Measurements from ENCODE around the gene GSTA4.

The GSTA4 gene

DNA sequence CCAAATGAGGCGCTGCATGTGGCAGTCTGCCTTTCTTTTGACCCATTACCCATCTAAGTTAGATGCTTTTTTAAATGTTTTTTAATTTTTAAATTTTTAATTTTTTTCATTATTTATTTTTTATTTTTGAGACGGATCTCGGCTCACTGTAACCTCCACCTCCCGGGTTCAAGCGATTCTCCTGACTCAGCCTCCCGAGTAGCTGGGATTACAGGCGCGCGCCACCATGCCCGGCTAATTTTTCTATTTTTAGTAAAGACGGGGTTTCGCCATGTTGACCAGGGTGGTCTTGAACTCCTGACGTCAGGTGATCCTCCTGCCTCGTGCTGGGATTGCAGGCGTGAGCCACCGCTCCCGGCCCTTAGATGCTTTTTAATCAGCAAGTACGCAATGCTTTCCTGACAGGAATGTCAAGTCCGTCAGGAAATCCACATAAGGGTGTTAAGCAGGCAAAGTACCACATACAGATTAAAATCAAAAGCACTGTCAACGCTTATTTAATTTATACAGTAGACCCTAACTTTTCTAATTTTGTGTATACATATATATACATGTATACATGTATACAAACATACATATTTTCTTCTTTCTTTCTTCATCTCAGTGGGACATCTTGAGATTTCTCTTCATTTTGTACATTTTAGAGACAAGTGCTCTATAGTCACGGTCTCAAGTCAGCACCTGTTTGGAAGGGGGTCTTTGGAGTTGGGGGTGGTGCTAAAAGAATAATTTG is 995 bp upstream of the GSTA4 start:
- TF ChIP-seq CTCF (IDR thresholded peaks at IDR 0.05; ENCODE audit: control insufficient read depth, insufficient read depth, low read depth, low read length, missing control alignments), result no peak
- peak overlapping the region; percentile 17 for H3K4me3 ChIP-seq (ENCODE audit: control insufficient read depth, low read depth, low read length)
- peak; percentile 53 for DNase-seq (ENCODE audit: low read depth)

GRCh38 chr6:52994839-52995088 is 320 bp downstream of the GSTA4 start:
- H3K4me3 ChIP-seq (ENCODE audit: control insufficient read depth, low read depth, low read length), result peak overlapping the region; percentile 63
- TF ChIP-seq CTCF (IDR thresholded peaks at IDR 0.05; ENCODE audit: control insufficient read depth, insufficient read depth, low read depth, low read length, missing control alignments), result no peak
- DNase-seq (ENCODE audit: low read depth), result no peak

- no peak for TF ChIP-seq CTCF (IDR thresholded peaks at IDR 0.05; ENCODE audit: control insufficient read depth, insufficient read depth, low read depth, low read length, missing control alignments)
- DNase-seq (ENCODE audit: low read depth), result no peak
- peak overlapping the region; percentile 63 for H3K4me3 ChIP-seq (ENCODE audit: control insufficient read depth, low read depth, low read length)
These were observed 849 bp downstream of the GSTA4 start for GRCh38 chr6:52994031-52994838.

GRCh38 chr6:52992980-52993920 is 1.8 kb downstream of the GSTA4 start:
- peak; percentile 28 for DNase-seq (ENCODE audit: low read depth)
- no peak for TF ChIP-seq CTCF (IDR thresholded peaks at IDR 0.05; ENCODE audit: control insufficient read depth, insufficient read depth, low read depth, low read length, missing control alignments)
- H3K4me3 ChIP-seq (ENCODE audit: control insufficient read depth, low read depth, low read length), result no peak overlapping the region

GRCh38 chr6:52990342-52990741 is 4.7 kb downstream of the GSTA4 start:
- no peak overlapping the region for H3K4me3 ChIP-seq (ENCODE audit: control insufficient read depth, low read depth, low read length)
- DNase-seq (ENCODE audit: low read depth), result no peak
- TF ChIP-seq CTCF (IDR thresholded peaks at IDR 0.05; ENCODE audit: control insufficient read depth, insufficient read depth, low read depth, low read length, missing control alignments), result no peak

DNA sequence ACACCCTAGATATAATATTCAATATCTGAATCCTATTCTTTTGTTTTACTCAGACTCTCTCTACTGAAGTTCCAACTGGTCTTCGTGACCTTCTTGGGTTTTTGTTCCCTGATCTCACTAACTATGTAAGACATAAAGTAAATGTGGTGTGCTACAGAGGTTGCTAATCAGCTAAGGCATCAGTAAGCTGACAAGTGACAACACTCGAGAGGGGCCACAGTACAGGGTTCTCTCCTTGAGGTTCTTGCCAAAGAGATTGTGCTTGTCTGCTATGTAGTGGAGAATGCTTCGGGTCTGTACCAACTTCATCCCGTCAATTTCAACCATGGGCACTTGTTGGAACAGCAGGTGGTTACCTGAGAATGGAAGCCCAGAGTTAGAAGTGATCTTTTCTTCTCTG is 9.9 kb downstream of the GSTA4 start:
- DNase-seq (ENCODE audit: low read depth), result no peak
- no peak overlapping the region for H3K4me3 ChIP-seq (ENCODE audit: control insufficient read depth, low read depth, low read length)
- TF ChIP-seq CTCF (IDR thresholded peaks at IDR 0.05; ENCODE audit: control insufficient read depth, insufficient read depth, low read depth, low read length, missing control alignments), result no peak

Measured in AG09309 (cell line).